NOMO-1 (cell line): ENCODE results near the gene UAP1L1.

Experiments used
- DNase-seq, 2 experiments: peaks; one replicate each; lab custom pipeline; 2025; ENCODE audit not compliant: unreplicated experiment in 2 of 2; lab: John Stamatoyannopoulos, UW

Gene UAP1L1

DNA sequence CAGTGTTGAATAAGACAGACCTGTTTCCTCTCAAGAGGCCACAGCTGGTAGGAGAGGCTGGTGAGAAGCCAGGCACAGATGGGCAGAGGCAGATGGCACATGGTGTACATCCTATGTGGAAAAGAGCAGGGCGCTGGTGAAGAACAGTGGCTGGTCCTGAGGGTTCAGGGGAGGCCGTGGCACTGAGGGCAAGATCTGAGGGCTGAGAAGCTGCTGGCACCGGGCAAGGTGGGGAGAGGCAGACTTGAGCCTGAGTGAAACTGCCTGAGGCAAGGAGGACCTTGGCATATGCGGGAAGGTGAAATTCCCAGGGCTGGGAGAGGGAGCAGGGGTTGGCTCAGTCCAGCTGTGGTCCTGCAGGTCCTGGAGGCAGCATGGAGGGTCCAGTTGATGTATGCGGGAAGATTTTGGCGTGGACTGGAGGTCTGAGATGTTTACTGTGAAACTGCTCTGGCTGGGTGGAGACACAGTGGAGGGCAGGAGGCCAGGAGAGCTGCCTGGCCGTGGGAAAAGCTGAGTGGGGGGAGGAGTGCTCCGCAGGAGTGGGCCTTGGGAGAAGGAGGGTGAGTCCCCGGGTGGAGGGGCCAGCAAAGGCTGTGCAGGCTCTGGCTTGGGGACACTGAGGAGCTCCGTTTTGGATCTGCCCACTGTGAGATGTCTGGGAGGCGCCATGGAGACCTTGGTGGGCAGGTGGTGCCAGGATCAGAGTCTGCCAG lies 12.1 kb downstream of the UAP1L1 start:
- DNase-seq, result no peak

DNA sequence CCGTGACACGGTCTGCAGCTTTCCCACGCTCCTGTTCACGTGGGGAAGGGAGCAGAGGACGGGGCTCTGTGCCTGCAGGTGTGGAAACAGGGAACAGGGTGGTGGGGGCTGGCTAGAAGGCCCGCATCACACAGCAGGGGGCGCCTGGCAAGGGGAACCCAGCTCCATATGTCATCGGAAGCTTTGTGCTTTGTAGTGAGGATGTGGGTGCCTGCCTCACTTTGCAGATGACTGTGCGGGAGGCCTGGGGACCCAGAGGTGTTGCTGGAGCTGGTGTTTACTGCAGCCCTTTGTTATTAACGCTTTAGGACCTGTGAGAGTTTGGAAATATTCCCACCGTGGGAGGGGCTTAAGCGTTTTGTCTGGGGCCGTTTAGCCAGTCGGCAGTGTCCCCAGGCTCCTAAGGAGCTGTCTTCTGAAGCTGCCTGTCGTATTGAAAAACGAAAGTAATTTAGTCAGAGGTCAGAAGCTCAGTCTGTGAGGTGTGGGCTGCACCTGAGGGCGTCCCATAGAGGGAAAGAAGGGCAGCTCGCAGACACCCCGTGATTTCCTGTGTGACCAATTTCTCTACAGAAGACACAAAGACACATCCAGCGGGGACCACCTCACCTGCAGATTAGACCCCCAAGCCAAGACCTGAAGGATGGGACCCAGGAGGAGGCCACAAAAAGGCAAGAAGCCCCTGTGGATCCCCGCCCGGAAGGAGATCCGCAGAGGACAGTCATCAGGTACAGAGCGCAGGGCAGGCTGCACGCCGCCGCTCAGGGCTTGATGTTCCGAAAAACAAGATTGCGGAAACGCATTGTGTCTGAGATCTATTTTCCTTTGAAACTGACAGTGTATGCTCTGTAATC lies 18.6 kb downstream of the UAP1L1 start:
- DNase-seq, result no peak

DNA sequence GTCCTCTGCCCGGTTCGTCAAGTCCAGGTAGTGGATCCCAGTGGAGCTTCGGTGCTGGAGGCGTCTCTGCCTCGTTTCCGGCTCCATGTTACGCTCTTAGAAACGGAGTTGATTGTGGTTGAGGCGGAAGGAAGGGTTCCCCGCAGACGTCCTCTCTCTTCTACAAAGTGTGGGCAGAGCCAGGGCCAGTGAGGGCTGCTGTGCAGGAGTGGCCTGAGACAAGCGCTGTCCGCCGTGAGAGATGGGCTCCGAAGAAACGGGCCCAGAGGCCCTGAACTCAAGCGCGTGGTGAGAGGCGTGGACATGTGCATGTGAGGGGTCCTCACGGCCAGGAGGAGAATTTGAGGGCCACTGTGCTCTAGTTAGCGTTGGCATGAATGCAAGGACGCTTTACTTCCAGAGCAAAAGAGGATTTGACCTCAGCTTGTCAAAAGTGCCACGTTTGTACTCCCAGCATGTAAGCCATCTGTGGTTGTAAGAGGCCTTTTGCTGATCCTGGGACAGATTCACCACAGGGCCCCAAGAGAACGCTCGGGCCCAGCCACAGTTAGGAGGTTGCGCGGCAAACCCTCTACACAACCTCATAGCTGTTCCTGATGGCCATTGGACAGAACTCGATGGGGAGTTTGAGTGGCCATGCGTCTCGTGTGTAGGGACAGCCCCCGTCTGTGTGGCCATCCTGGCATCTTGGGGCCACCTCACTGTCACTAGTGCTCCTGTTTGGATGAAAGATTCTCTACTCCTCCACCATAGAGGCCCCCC lies 19.6 kb downstream of the UAP1L1 start:
- no peak for DNase-seq

GRCh38 chr9:137097761-137098462 lies 20.6 kb downstream of the UAP1L1 start:
- DNase-seq, result no peak

- no peak for DNase-seq
These were observed 21.9 kb downstream of the UAP1L1 start for GRCh38 chr9:137099231-137099630.

DNA sequence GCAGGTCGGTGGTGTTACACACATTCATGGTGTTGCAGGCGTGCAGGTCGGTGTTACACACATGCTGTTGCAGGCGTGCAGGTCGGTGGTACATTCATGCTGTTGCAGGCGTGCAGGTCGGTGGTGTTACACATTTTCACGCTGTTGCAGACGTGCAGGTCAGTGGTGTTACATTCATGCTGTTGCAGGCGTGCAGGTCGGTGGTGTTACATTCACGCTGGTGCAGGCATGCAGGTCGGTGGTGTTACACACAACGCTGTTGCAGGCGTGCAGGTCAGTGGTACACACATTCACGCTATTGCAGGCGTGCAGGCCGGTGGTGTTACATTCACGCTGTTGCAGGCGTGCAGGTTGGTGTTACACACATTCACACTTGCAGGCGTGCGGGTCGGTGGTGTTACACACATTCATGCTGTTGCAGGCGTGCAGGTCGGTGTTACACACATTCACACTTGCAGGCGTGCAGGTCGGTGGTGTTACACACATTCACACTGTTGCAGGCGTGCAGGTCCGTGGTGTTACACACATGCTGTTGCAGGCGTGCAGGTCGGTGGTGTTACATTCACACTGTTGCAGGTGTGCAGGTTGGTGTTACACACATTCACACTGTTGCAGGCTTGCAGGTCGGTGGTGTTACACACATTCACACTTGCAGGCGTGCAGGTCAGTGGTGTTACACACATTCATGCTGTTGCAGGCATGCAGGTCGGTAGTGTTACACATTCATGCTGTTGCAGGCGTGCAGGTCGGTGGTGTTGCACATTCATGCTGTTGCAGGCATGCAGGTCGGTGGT lies 26.1 kb downstream of the UAP1L1 start:
- no peak for DNase-seq

DNA sequence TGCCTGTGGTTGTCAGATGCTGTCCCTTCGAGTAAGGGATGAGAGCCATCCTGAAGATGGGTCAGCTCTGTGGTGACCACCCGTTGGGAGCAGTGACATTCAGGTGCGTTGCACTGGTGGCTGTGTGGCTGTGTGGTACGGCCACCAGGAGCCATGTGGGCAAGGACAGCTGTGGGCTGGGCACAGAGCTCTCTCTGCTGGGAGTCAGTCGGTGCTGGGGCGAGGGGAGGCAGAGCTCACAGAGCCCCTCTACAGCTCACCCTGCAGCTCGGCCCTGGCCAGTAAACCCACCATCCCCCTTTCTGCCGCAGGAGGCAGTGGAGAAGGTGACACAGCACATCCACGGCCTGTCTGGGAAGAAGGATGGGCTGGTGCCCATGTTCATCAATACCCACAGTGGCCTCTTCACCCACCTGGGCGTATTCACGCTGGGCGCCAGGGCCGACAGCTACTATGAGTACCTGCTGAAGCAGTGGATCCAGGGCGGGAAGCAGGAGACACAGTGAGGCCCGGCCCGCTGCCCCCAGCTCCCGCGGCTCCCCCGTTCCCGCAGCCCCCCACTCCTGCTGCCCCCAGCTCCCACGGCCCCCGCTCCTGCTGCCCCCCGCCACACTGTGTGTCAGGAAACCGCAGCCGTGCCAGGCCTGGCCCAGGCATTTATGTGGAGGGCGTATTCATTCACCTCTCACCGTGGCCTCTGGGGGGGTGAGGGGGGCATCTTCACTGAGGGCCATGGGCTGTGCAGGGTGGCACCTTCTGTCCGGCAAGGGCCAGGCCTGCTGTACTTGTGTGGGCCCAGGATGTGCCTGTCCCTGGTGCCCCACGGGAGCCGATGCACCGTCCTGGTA lies 28.7 kb downstream of the UAP1L1 start:
- no peak for DNase-seq

DNA sequence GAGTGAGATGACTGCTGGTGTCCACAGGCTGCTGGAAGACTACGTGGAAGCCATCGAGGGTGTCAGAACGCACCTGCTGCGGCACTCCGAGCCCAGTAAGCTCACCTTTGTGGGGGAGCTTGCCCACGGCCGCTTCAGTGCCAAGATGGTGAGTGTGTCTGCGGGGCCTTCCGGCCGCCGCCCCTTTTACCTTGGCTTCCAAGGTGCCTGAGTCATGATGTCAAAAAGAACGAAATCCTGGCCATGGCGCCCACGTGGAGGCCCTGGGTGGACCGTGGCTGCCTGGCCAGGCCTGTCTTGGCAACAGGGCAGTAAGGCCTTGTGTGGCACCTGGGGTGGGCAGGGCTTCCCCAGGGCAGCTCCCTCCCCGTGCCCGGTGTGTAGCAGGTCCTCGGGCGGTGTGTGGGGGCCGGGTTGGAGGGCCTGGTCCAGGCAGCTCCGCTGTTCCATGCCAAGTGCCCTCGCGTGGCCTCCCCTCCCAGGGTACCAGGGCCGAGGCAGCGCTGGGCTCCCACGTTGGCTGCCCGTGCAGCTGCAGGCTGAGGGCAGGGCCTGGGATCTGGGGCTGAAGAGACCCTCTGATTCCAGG lies 29.4 kb downstream of the UAP1L1 start:
- DNase-seq, result no peak

DNA sequence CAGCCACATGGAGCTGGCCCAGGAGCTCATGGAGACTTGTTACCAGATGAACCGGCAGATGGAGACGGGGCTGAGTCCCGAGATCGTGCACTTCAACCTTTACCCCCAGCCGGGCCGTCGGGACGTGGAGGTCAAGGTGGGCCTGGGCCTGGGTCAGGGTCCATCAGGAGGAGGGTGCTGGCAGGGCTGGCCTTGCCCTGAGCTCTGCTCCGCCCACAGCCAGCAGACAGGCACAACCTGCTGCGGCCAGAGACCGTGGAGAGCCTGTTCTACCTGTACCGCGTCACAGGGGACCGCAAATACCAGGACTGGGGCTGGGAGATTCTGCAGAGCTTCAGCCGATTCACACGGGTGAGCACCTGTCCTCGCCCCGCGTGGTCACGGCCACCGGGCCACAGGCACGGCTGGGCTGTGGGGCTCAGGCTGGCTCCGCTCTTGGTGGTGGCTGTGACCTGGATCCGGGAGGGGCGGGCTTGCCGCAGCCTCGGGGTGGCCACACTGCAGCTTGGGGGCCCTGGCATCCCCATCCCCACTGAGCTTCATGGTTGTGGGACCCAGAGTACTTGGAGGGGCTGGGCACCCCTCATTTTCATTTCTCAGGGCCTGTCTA lies 30.1 kb downstream of the UAP1L1 start:
- no peak for DNase-seq

DNA sequence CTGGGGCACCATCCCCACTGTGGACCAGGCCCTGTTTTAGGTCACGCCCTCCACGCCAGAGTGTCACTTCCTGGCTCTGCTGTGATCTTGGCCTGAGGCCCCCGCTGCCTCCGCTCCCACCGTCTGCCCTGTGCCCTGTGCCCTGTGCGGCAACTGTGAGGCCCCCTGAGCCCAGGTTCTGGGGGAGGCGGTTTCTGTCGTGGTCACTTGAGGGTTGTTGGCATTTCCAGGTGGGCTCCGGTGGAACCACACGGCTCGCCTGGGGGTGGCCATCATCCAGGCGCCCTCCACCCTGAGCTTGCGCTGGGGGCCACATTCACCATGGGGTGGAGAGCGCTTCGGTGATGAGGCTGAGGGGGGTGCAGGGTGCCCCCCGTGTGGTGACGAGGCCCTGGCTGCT lies 30.7 kb downstream of the UAP1L1 start:
- DNase-seq, result no peak

DNA sequence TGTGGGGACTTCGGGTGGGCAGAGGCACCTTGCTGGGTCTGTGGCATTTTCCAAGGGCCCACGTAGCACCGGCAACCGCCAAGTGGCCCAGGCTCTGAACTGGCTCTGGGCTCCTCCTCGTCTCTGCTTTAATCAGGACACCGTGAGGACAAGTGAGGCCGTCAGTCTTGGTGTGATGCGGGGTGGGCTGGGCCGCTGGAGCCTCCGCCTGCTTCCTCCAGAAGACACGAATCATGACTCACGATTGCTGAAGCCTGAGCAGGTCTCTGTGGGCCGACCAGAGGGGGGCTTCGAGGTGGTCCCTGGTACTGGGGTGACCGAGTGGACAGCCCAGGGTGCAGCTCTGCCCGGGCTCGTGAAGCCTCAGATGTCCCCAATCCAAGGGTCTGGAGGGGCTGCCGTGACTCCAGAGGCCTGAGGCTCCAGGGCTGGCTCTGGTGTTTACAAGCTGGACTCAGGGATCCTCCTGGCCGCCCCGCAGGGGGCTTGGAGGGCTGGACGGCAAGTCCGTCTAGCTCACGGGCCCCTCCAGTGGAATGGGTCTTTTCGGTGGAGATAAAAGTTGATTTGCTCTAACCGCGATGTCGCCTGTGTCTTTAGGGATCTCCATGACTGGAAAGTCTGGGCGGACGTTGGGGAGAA lies 31.4 kb downstream of the UAP1L1 start:
- no peak for DNase-seq

DNA sequence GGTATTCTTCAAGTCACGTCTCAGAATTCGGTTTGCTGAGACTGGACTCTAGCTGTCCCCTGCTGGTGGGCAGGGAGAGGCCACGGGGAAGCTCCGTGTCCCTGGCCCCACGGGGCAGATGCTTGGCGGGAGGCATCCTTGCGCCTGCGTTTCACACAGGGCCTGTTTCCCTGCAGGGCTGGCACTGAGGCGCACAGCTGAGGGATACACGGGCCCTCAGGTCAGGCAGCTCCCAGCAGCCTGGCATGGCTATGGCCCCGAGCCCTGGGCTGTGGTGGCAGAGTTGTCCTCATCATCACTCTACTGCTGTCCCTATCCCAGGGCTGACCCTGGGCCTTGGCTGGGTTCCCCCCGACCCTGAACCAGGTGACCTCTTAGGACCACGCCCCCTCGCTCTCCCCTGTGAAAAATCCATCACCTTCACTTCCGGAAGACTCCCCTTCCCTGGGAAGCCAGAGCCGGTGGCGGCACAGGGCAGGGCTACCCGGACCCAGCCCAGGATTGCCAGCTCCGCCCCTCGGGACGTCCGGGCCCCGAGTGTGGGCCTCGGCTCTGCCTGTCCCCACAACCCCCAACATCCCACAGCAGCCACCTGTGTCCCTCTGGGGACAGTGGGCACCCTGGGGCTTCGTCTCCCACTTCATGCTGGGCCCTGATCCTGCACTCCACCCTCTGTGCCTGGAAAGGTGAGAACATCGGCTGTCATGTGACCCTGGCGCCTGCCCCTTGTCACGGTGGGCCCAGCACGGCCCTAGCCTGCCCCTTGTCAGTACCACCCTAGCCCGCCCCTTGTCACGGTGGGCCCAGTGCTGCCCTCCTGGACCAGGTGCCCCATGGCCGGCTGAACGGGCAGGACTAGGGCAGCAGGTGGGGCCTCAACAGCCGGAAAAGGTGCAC lies 32.2 kb downstream of the UAP1L1 start:
- DNase-seq, result no peak

DNA sequence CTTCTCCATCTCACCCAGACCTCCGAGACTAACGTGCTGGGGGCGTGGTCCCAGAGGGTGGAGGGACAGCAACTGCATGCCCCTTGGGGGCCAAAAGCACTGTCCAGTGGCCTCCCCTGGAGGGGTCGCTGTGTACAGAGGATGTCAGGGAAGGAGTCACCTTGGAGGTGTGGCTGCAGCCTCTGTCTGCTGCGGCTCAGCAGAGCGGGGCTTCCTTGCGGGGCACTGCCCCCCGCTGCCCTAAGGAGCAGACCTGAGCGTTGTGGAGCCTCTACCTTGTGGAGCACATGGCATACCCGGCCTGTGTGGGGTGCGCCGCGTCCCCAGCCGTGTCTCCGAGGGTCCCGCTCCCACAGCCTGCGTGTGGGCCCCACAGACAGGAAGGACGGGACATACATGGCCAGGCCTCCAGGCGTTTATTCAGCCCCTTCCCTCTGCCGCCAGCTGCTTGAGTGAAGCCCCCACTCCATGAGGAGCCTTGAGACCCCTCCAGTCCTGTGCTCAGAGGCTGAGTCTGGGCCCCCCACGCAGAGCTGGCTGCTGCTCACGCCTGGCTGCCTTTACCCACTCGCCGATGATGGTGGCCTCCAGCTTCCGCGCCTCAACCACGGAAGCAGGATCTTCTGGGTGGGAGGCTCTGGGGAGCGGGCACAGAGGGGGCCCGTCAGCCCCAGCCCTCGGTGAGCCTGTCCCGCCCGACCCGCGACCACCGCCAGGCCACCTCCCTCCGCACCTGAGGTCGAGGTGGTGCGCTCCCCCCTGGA lies 33.0 kb downstream of the UAP1L1 start:
- DNase-seq, result no peak

- DNase-seq, result no peak
These were observed 33.8 kb downstream of the UAP1L1 start for GRCh38 chr9:137110911-137111787.
